Chondrocyte (in vitro differentiated cells): ENCODE measurements around the gene NMU. TPM values are rescaled to one million over a fixed set of nuclear protein-coding genes. Genes with fewer than 3 reads are reported as not detected.
A peak's percentile ranks its signal among the peaks of the same experiment; 100 is the strongest.

Experiments used
- DNase-seq: peaks from one replicate; pipeline ENCODE4 v3.0.0; 2021; ENCODE audit warnings: mixed read lengths, low spot score
- H3K27ac Mint-ChIP-seq: one replicate; pipeline ENCODE4 v1.8.0; 2021; ENCODE audit warnings: mild to moderate bottlenecking, moderate library complexity, mixed read lengths; ENCODE audit not compliant: unreplicated experiment
- H3K27me3 Mint-ChIP-seq: 2 replicates; pipeline ENCODE4 v1.8.0; 2021; ENCODE audit warnings: low read depth, mixed read lengths
- H3K36me3 Mint-ChIP-seq: 2 replicates; pipeline ENCODE4 v1.8.0; 2021; ENCODE audit warnings: low read depth, mixed read lengths
- H3K4me1 Mint-ChIP-seq: 2 replicates; pipeline ENCODE4 v1.8.0; 2021; ENCODE audit warnings: low read depth, mild to moderate bottlenecking, mixed read lengths
- H3K4me3 Mint-ChIP-seq: one replicate; pipeline ENCODE4 v1.8.0; 2021; ENCODE audit warnings: mild to moderate bottlenecking, moderate library complexity, mixed read lengths; ENCODE audit not compliant: unreplicated experiment
- H3K9me3 Mint-ChIP-seq: 2 replicates; pipeline ENCODE4 v1.8.0; 2021; ENCODE audit warnings: low read depth, mixed read lengths
- CTCF ChIP-seq: fragments of 200-600 bp; sonication (generic); IDR thresholded peaks from 2 replicates; pipeline ENCODE4 v1.5.0; 2021; ENCODE audit warnings: antibody characterized with exemption, mild to moderate bottlenecking, moderate library complexity
- total RNA-seq: library from RNA; stranded (reverse); gene quantifications from 3 replicates; pipeline ENCODE4 v1.2.1, GENCODE V29; 2021

The NMU gene
- total RNA-seq, 1 donor from 2014 or later = 0.80 TPM

- H3K36me3 Mint-ChIP-seq = no peaks in the 10 kb centered on the region
- peak within 1 kb of the TSS; percentile 98 for H3K27ac Mint-ChIP-seq
- H3K4me3 Mint-ChIP-seq = peak within 1 kb of the TSS; percentile 99
Observed at GRCh38 chr4:55546756-55547465, 89.2 kb downstream of the NMU start, which contains the start of gene CLOCK. Gene CLOCK (minus strand): TSS chr4:55546909. CDS start chr4:55482785, 64,124 bp downstream.

GRCh38 chr4:55546506-55546755, 89.7 kb downstream of the NMU start:
- no peak overlapping the region for H3K27ac Mint-ChIP-seq
- no peaks in the 10 kb centered on the region for H3K27me3 Mint-ChIP-seq
- H3K36me3 Mint-ChIP-seq = no peaks in the 10 kb centered on the region
- H3K4me3 Mint-ChIP-seq = peak overlapping the region; percentile 99
- peaks cover 53% of the 10 kb centered on the region for H3K4me1 Mint-ChIP-seq
- DNase-seq = no peak
- no peak for TF ChIP-seq CTCF
- H3K9me3 Mint-ChIP-seq = no peaks in the 10 kb centered on the region

More at GRCh38 chr4:55546756-55547465, 89.2 kb downstream of the NMU start, which contains the start of gene CLOCK:
- peaks cover 53% of the 10 kb centered on the region for H3K4me1 Mint-ChIP-seq
- peak; percentile 78 for TF ChIP-seq CTCF
- no peaks in the 10 kb centered on the region for H3K9me3 Mint-ChIP-seq
- H3K27me3 Mint-ChIP-seq = no peaks in the 10 kb centered on the region
- DNase-seq = peak; percentile 96

- Mint-ChIP-seq H3K9me3 (no peaks in the 10 kb centered on the region), H3K27ac (peak overlapping the region; percentile 90), H3K27me3 (no peaks in the 10 kb centered on the region), H3K36me3 (no peaks in the 10 kb centered on the region), H3K4me3 (peak overlapping the region; percentile 99), H3K4me1 (peaks cover 53% of the 10 kb centered on the region)
- no peak for DNase-seq
- TF ChIP-seq CTCF = no peak
Observed at GRCh38 chr4:55545641-55546505, 90.2 kb downstream of the NMU start.

Other genes with a start within 250 kb of the NMU start
- 110 to 129 TPM (median 111 TPM) in 3 replicates for gene TMEM165, start 240.3 kb downstream of the NMU start, total RNA-seq
- gene CLOCK, start 89.4 kb downstream of the NMU start, total RNA-seq = 26.1 to 31.2 TPM (median 28.7 TPM) in 3 replicates
- not detected in 3 replicates for gene PDCL2, start 44.1 kb downstream of the NMU start, total RNA-seq
- gene EXOC1L, start 183.5 kb upstream of the NMU start, total RNA-seq = not detected in 3 replicates
- gene EXOC1, start 217.3 kb upstream of the NMU start, total RNA-seq = 28.9 to 38.8 TPM (median 29.5 TPM) in 3 replicates